RCC 7860 (cell line): ENCODE results near the gene NR2E1.

ENCODE experiments used
- DNase-seq: peaks from one replicate; pipeline ENCODE4 v3.0.0-alpha.2; 2015; ENCODE audit warnings: low spot score
- FAIRE-seq: peaks from 2 replicates; lab custom pipeline; 2012; peaks lifted over from hg19 to GRCh38; lab: Jason Lieb, UNC

The NR2E1 gene

DNA sequence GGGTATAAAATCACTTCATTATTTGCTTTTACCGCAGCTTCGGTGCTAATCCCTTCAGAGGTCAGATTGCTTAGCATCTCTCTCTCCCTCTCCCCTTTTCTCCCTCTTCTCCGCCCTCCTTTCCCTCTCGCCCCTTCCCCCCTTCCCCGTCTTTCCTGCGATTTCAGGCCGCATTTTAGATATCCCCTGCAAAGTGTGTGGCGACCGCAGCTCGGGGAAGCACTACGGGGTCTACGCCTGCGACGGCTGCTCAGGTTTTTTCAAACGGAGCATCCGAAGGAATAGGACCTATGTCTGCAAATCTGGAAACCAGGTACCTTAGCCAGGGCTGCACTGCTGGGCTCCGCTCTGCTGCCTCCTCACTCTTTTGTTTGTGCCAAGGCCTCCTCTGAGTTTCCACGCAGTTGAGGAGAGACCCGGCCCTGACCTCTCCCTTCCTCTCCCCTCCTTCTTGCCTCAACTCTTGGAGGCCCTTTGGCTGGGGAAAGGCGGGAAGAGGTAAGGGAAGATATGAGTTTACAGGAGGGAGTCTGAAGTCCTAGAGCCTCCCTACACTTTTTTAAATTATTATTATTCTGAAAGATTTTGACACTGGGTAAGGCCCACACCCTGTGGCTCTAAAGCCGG is 5.6 kb downstream of the NR2E1 start:
- DNase-seq = no peak
- FAIRE-seq = no peak

DNA sequence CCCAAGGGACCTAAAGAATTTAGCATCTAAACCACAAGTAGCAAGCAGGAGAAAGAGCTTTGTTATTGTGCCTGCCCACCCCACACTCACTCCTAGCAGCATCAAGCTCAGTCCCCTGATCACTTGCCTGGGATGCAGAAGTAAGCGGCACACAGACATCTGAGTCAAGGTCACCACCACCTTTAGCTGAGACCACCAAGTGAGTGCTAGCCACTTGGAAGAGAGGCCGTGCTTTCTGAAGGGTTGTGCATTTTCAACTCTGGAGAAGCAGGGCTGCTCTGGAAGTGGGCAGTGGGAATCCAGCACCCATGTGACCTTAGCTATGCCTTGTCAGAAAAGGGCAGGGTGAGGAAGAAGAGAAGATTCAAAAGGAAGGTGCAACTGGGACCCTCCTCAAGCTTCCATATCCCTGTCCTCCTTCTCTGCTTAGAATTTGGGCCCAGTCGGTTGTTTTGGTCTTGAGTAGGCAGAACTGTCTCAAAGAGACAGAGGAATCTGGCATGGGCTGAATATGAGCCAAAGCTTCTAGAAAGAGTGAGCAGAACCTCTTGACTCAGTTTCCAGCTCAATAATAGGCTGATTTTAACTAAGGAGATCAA is 6.2 kb downstream of the NR2E1 start:
- DNase-seq (no peak), FAIRE-seq (no peak)

DNA sequence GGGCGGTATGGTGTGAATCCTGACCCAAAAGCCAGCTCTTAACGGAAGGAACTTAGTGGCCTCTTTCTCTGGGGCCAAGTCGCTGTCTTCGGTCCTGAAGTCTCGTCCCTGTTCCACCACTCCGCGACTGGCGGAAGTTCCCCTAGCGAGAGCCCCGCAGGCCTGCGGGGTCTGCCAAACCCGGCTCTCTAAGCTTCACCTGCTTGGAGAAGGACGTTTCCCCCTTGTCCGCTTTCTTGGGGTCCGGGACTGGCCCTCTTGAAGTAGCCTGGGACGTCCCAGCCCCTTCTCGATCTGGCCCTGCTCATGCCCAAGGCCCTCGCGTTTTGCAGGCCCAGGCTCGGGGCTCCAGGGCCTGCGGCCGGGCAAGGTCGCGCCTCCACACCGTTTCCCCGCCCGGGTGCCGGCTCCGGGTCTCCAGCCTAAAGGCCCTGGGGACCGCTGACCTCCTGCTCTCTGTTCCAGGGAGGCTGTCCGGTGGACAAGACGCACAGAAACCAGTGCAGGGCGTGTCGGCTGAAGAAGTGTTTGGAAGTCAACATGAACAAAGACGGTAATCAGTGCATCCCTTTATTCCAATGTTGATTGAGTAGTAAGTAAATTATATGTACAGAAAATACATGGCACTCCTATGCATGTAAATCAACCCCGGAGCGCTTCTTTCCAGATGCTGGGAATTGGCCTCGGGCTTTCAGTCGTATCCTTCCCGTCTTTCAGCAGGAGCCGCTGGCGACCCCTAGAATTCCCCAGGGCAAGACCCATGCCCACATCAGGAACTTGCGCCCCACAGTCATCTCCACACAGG is 8.8 kb downstream of the NR2E1 start:
- no peak for FAIRE-seq
- DNase-seq = no peak

DNA sequence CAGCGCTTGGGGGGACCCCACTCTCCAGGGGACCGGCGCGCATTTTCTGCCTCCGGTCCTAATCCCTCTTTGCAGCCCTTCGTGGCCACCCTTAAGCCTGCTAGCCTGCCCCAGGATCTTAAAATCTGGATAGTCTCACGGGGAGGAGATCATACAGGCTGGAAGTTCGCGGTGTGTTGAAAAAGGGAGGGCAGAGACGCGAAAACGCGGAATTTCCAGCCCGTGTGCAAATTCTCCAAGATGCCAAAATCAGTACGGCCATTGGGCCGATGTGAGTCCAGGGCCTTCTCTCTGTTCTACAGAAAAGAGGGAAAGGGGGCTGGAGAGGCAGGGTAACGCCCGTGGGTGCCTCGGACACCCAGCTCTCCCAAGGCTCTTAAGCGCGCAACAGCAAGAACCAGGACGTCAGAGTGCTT is 9.4 kb downstream of the NR2E1 start:
- DNase-seq = no peak
- FAIRE-seq = no peak

DNA sequence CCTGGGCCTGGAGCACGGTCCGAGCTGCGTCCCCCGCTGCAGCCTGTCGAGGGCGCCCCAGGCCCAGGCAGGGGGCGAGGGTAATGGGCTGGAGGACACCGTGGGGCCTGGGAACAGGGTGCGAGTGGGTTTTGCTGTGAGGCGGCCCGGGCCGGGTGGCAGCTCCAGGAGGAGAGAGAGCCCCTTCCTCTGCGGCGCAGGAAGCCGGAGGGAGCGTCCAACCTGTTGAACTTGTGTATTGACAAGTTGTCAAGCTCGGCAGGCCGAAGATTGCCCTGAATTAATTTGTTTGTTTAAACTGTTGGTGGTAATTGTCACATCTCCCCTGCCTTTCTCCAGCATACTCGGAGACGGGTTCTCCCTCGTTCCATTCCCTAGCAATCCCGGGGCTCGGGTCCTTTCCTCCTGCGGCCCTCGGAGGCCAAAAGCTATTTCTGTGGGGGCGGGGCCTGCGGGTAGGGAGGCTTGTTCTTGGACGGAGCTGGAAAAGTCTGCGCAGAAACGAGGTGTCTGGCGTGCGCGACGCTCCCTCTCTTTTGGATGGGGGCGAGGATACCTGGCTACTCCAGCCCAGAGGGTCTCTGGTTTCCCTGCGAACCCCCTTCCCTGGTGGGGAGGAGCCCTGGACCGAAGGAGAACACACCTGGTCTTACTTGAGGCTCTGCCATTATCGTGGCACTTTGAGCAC is 9.9 kb downstream of the NR2E1 start:
- FAIRE-seq = no peak
- no peak for DNase-seq

DNA sequence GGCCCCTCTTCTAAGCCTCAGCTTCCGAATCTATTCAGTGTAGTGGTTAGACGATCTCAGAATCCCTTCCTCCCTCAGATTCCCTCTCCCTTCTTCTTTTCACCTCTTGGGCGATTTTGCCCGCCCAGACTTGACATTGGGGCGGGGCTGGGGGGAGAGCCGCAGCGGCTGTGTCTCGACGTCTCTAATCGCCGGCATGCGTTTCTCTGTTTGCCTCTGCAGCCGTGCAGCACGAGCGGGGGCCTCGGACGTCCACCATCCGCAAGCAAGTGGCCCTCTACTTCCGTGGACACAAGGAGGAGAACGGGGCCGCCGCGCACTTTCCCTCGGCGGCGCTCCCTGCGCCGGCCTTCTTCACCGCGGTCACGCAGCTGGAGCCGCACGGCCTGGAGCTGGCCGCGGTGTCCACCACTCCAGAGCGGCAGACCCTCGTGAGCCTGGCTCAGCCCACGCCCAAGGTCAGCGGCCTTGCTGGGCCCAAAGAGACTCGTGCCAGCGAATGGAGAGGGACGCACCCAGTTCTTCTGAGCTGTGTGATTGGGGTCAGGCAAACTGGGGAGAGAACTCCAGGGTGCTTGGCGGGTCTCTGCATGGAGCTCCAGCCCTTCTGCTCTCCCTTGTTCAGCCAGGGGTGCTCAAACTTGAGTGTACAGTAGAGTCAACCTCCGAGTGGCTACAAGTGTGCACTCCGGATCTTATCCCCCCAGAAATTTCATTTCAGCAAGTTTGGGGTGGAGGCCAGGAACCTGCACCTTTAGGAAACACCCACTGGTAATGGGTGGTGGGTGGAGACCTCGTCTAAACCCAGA is 10.7 kb downstream of the NR2E1 start:
- DNase-seq (no peak), FAIRE-seq (no peak)

DNA sequence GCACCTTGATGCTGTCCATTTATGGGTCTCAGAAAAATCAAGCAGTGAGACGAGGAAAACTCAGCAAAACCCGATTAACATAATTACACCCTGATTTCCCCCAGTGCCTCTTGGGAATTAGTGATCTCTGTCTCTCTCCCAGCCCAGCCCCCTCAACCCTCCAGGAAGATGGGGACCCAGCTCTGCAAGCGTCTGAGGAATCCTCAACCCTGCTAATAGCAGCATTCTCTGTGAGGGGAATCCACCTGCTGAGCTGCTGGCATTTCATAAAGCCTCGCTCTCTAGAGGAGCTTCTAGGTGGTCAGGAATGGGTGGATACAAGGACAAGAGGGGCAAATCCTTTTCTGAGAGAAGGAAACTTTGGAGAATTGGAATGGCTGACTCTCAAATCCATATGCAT is 13.9 kb downstream of the NR2E1 start:
- no peak for DNase-seq
- no peak for FAIRE-seq

DNA sequence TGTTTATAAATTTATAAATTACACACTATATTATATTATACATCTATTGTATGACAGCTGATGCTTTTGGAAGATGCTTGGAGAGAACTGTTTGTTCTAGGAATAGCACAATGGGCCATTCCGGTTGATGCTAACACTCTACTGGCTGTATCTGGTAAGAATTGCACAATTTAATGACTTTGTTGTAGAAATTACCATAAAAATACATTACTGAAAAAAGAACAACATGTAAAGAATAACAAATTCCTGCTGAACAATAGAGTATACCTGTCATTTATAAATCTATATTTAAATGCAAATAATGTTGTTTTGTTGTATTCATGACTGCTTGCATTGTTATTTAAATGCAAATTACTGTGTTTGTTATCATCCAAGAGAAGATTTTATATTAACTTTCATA is 14.4 kb downstream of the NR2E1 start:
- DNase-seq (no peak), FAIRE-seq (no peak)

DNA sequence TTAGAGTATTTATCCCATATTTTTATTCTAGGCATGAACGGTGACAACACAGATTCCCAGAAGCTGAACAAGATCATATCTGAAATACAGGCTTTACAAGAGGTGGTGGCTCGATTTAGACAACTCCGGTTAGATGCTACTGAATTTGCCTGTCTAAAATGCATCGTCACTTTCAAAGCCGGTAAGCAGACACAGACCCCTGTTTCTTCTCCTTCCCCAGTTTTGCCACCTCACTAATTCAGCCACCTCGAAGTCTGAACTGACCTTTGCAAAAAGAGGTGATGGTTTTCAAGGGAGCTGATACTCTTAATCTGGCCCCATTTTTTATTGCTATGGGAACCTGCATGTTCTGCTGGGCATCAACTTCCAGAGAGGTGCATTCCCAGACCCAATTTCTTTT is 15.0 kb downstream of the NR2E1 start:
- DNase-seq (no peak), FAIRE-seq (no peak)

DNA sequence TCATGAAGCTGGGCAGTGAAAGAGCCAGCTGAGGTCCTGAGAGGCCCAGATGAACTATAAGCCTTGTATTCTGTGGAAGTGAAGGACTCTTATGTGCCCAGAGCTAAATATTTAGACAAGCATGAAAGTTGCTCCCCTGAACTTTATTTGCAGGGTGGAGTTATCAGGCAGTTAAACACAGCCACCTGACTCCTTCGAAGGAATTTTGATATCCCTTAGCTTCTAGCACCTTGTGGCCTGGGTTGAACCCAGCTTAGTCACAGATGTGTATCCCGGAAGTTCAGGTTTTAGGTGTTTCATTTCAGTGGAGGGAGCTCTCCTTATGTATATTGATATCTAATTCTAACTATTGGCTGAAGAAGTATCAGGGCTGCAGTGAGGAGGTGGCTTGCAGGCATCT is 20.4 kb downstream of the NR2E1 start:
- FAIRE-seq = no peak
- no peak for DNase-seq

DNA sequence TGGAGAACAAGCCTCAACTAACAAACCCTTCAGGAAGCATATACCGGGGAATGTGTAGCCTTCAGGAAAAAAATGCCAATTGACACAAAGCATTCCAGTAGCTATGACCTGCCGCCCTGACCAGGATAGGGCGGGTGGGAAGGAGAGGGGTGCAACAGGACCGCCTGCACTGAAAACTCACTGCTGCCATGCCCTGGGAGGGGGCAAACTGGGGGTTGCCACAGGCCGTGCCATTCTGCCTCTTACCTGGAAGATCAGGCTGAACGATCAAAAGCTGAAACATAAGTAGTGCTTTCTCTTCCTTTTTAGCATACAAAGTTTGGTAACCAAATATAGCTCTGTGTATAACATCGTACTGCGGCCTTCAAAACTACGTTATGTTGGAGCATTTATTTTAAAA is 21.7 kb downstream of the NR2E1 start:
- no peak for FAIRE-seq
- DNase-seq = no peak

DNA sequence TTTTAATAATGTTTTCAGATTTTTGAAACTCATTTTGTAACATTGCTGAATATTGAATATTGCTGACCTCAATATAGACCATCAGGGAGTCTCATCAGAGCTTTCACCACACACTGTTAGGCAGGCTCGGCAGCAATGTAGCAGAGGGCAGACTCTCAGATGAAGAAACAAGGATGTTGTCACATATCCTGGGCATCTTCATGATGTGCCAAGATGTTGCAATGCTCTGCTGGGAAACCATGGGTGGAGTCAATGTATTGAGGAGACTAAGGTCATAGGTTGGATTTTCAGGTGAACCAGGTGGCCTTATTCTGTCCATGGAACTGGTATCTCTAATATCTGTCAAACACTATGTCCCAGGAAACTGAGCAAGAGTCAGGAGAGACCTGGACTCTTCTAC is 27.3 kb downstream of the NR2E1 start:
- no peak for FAIRE-seq
- no peak for DNase-seq

DNA sequence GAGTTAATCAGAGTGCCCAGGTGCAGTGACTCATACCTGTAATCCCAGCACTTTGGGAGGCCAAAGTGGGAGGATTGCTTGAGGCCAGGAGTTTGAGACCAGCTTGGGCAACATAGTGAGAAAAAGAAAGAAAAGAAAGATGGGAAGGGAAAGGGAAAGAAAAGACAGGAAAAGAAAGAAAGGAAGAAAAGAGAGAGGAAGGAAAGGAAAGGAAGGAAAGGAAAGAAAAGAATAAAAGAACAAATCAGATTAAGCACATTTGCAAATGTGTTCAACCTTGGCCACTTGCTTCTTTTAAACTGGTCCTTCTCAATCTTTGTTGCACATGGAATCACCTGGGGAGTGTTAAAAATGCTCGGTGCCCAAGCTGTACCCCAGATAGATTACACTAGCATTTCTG is 28.0 kb downstream of the NR2E1 start:
- no peak for FAIRE-seq
- DNase-seq = no peak

DNA sequence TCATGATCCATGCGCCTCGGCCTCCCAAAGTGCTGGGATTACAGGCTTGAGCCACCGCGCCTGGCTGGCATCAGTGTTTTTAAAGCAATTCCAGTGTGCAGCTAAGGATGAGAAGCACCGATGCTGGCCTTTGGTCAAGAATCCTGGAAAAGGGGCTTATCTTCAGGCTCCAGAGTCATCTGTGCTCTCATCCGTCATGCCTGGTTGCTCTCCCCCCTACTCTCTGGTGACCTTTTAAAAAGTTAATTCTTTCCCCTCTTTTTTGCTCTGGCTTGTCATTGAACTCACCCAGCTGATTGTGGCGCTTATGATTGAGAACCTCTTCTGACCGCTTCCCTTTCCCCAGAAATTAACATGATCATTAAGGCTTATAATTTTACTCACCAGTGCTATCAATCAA is 28.7 kb downstream of the NR2E1 start:
- no peak for FAIRE-seq
- DNase-seq = no peak

DNA sequence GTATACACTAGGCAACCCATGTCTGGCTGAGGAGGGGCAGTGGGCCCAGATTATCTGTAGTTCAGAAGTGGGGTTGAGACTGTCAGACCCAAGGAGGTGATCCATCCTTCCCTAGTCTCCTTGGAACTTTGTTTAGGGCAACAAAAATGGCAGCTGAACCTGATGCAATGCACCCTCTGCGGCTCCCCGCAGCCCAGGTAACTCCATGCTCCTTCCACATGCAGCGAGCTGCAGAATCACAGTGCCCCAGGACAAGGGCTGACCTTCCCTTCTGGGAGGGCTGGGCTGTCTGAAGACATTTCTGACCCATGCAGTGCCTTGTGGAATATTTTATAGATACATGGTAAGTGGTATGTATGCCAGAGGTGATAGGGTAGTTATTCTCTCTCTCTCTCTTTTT is 29.4 kb downstream of the NR2E1 start:
- DNase-seq (no peak), FAIRE-seq (no peak)

DNA sequence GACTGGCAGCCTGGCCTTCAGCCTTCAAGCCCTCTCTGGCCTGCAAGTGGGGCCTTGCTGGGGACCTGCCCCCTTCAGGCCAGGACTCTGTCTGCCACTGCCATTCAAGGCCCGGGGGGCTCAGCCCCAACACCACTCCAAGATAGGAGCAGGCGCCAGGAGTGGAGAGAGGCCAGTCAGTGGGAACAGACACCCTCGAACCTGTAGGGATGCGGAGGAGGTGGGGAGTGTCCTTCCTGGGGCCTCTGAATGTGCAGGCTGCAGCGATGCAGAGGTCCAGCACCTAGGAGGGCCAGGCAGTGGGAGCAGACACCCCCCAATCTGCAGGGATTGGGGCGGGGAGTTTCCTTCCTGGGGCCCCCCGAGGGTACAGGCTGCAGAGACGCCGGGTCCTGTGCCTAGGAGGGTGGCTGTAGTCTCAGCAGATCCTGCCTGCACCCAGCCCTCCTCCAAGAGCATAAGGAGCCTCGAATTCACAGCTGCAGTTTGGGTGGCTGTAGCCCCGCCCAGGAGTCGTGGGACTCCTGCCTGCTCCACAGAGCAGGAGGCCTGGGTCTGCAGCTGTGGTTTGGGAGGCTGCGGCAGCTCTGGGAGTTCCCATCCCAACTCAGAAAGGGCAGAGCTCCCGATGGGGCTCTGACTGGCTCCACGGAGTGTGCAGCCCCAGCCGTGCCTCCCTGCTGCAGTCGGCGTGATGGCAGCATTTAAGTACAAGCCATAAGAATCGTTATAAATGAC is 33.1 kb downstream of the NR2E1 start:
- DNase-seq = no peak
- no peak for FAIRE-seq

DNA sequence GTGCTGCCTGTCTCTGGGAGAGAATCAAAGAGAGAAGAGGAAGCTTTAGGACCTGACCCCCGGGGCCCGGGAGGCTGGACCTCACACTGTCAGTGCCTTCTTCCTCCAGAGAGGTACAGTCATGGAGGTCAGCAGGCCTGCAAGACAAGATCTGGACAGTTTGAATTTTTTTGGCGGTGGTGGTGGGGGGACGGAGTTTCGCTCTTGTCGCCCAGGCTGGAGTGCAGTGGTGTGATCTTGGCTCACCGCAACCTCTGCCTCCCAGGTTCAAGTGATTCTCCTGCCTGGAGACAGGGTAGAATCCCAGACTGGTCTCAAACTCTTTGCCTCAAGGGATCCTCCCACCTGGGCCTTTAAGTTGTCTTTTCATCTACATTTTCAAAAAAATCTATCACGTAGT is 34.4 kb downstream of the NR2E1 start:
- FAIRE-seq (no peak), DNase-seq (no peak)

DNA sequence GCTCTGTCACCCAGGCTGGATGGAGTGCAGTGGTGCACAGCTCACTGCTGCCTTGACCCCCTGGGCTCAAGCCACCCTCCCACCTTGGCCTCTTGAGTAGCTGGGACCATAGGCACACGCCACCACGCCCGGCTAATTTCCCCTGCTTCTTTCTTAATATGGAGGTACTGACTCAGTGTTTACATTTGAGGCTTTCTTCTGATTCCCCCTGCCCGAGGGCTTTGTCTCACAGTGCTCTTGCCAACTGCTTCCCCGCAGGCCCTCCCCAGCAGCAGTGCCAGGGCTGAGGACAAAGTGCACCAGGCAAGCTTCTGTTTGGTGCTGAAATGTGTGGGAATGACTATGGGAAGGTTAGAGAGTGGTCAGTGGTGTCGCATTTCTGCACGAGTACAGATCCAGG is 34.8 kb downstream of the NR2E1 start:
- DNase-seq = no peak
- FAIRE-seq = no peak

DNA sequence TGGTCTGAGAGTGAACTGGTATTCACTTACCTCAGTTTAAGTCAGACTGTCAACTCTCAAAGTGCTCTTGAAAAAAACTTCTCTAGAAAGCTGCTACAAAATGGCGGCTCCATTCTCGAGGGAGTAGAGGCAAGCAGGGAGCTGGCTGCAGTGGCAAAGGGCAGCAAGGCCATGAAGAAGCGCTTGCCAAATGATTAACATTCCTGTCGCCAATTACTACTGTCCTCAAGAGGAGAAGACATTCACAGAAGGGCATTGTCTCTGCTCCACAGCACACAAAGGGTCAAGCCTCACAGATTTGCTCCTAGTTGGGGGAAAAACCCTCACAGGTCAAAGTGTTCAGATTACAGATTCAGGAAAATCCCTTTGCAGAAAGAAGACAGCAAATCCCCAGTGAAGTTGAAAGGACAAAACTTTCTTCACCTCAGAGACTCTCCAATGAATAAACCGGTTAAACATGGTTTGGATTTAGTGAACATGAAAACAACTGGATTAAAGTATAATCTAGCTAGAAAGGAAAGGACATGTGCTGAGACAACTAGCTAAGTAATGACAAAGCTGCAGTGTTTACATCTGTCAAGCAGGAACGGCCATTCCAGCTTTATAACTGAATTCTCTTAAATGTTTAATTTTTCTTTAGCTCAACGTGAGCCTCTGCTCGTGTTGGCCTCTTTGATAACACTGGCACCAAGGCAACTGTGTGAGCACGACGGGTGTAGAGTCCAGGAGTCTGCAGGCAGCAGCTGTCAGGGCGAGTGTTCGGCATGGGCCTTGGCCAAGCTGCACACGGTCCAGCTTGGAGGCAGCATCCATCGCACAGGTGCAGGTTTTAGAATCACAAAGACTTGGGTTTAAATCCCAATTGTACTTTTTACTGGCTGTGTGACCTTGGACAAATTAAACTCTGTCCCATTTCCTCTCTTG is 37.6 kb downstream of the NR2E1 start:
- DNase-seq = no peak
- FAIRE-seq = no peak
